Sciatic nerve (tissue), 2 donors: ENCODE results near the gene IPCEF1. TPM values are rescaled to one million over a fixed set of nuclear protein-coding genes. Genes with fewer than 3 reads are reported as not detected.
A peak's percentile ranks its signal among the peaks of the same experiment; 100 is the strongest.
"Not testable (repeated sequence)": the region's sequence is repeated elsewhere in the genome, so short reads cannot be mapped to it uniquely, and the experiment has no call there.

Experiments
- ATAC-seq: fragments of 200-7000 bp; cut with Tn5 transposase; one replicate; pipeline ENCODE4 v1.9.1; 2020; ENCODE audit warnings: mild to moderate bottlenecking, moderate library complexity
- DNase-seq: peaks from one replicate; pipeline ENCODE4 v3.0.0-alpha.2; 2020; ENCODE audit warnings: low spot score
- intact Hi-C: fragments of 100-400 bp; cut with DNase I; formaldehyde crosslinking; loops from one replicate; pipeline ENCODE4 v1.14.2; 2022
- total RNA-seq: library from RNA; stranded (reverse); fragmentation: NEBNext Ultra II Directional; extraction: Animal tissue kit (Norgen Biotek cat#: 25700); gene quantifications from one replicate; pipeline ENCODE4 v1.2.1, GENCODE V29; 2021
- donor health status: DM: no; HTN: no; CAD: no.
- donor health status: DM: no; HTN: no; CAD: no.

Gene IPCEF1
- total RNA-seq, 1 donor from 2014 or later = 5.0 TPM

GRCh38 chr6:154303642-154304041 lies 53.0 kb downstream of the IPCEF1 start:
- ATAC-seq, intact Hi-C loops, DNase-seq: not testable (repeated sequence)

- intact Hi-C loops = no loop called here
- peak; percentile 63 for ATAC-seq
- DNase-seq = no peak
Observed at GRCh38 chr6:154301839-154302752, 54.5 kb downstream of the IPCEF1 start.

- intact Hi-C loops = no loop called here
- DNase-seq (no peak), ATAC-seq (no peak)
Observed at GRCh38 chr6:154301086-154301625, 55.4 kb downstream of the IPCEF1 start.

GRCh38 chr6:154298297-154298696 lies 58.3 kb downstream of the IPCEF1 start:
- intact Hi-C loops = no loop called here
- DNase-seq (no peak), ATAC-seq (peak; percentile 51)

GRCh38 chr6:154297721-154298120 lies 58.9 kb downstream of the IPCEF1 start:
- DNase-seq (no peak), ATAC-seq (peak; percentile 72)
- intact Hi-C loops = no loop called here

- no peak for DNase-seq
- intact Hi-C loops = no loop called here
- no peak for ATAC-seq
Observed at GRCh38 chr6:154297210-154297609, 59.4 kb downstream of the IPCEF1 start.

GRCh38 chr6:154295733-154296132 lies 60.9 kb downstream of the IPCEF1 start:
- DNase-seq (no peak), ATAC-seq (no peak)
- intact Hi-C loops = no loop called here

- no peak for ATAC-seq
- intact Hi-C loops = no loop called here
- no peak for DNase-seq
Observed at GRCh38 chr6:154292855-154293519, 63.6 kb downstream of the IPCEF1 start.

GRCh38 chr6:154292066-154292465 lies 64.5 kb downstream of the IPCEF1 start:
- intact Hi-C loops = no loop called here
- ATAC-seq (no peak), DNase-seq (no peak)

GRCh38 chr6:154289818-154290508 lies 66.6 kb downstream of the IPCEF1 start:
- no peak for ATAC-seq
- intact Hi-C loops = no loop called here
- DNase-seq = no peak

GRCh38 chr6:154285826-154286225 lies 70.8 kb downstream of the IPCEF1 start:
- intact Hi-C loops = no loop called here
- no peak for ATAC-seq

GRCh38 chr6:154284313-154284853 lies 72.2 kb downstream of the IPCEF1 start:
- no peak for ATAC-seq
- no peak for DNase-seq
- intact Hi-C loops = no loop called here

More at GRCh38 chr6:154285826-154286225, 70.8 kb downstream of the IPCEF1 start:
- DNase-seq = no peak

- DNase-seq = no peak
- intact Hi-C loops = no loop called here
- ATAC-seq = no peak
Observed at GRCh38 chr6:154280521-154280920, 76.1 kb downstream of the IPCEF1 start.

GRCh38 chr6:154277629-154278017 lies 79.0 kb downstream of the IPCEF1 start:
- intact Hi-C loops = loop anchor here (10.0 kb wide), 1 partner anchor 123 kb away; no protein-coding TSS in a partner anchor
- ATAC-seq (peak; percentile 34), DNase-seq (no peak)

- DNase-seq (no peak), ATAC-seq (peak; percentile 68)
- intact Hi-C loops = loop anchor here (10.0 kb wide), 1 partner anchor 122 kb away; no protein-coding TSS in a partner anchor
Observed at GRCh38 chr6:154276810-154277628, 79.6 kb downstream of the IPCEF1 start.

- intact Hi-C loops = loop anchor here (10.0 kb wide), 1 partner anchor 119 kb away; no protein-coding TSS in a partner anchor
- ATAC-seq = no peak
Observed at GRCh38 chr6:154274168-154274567, 82.4 kb downstream of the IPCEF1 start.

GRCh38 chr6:154268486-154268885 lies 88.1 kb downstream of the IPCEF1 start:
- ATAC-seq (no peak), DNase-seq (no peak)
- intact Hi-C loops = no loop called here

More at GRCh38 chr6:154274168-154274567, 82.4 kb downstream of the IPCEF1 start:
- no peak for DNase-seq

- DNase-seq = no peak
- intact Hi-C loops = no loop called here
- ATAC-seq = no peak
Observed at GRCh38 chr6:154267508-154268106, 89.0 kb downstream of the IPCEF1 start.
